Ureter (tissue), 1 donor: ENCODE measurements around the gene MSX2. TPM values are rescaled to one million over a fixed set of nuclear protein-coding genes. Genes with fewer than 3 reads are reported as not detected.
"Not testable (repeated sequence)": the region's sequence is repeated elsewhere in the genome, so short reads cannot be mapped to it uniquely, and the experiment has no call there.

Experiments
- DNase-seq: peaks from one replicate; pipeline ENCODE4 v3.0.0-alpha.2; 2020; ENCODE audit warnings: low spot score
- total RNA-seq: library from RNA; stranded (reverse); gene quantifications from one replicate; pipeline ENCODE4 v1.2.4, GENCODE V29; 2023
- donor health status: DM: yes; HTN: yes; CAD: no.

The MSX2 gene
- total RNA-seq, 1 donor from 2014 or later = 29.5 TPM

DNA sequence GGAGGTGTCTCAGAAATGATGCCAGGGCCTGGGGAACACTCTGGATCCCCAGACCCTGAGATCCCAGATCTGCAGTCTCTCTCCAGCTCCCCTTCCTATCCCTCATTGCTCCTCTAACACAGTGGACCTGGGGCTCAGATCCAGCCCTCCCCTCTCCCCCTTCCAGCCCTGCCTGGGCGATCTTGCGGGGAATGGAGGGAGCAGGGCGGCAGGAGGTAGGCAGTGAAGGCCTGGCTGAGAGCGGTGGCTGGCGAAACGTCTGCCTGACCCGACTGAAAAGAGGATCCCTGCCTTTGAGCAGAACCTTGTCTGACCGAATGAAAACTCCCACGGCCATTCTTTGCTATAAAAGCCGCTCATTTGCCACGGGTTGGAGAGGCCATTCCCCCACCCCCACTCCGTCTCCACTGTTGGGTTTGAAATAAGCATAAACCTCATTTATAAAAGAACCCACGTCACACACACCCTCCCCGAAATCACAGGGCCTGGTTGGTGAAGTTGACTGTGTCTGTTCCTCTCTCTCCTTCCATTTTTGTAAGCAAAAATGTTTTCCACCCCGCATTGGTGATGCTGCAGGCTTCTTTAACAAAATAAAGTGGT is 8.8 kb downstream of the MSX2 start:
- DNase-seq = no peak

DNA sequence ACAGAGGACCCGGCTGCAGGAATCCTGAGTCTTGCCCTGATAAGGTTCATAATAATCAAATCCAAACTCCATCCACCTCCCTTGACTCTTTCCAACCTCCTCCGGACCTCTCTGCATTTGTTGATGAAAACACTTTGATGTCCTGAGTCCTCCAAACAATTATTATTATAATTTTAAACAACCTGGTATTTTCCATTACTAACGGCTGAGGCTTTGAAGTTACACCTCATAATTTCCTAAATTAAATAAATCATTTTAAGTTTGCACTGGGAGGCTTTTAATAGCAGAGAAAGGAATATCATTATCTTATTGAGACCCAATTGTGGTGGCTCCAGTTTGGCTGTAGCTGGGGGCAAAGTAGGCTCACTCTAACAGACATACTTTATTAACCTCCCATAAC is 9.5 kb downstream of the MSX2 start:
- no peak for DNase-seq

DNA sequence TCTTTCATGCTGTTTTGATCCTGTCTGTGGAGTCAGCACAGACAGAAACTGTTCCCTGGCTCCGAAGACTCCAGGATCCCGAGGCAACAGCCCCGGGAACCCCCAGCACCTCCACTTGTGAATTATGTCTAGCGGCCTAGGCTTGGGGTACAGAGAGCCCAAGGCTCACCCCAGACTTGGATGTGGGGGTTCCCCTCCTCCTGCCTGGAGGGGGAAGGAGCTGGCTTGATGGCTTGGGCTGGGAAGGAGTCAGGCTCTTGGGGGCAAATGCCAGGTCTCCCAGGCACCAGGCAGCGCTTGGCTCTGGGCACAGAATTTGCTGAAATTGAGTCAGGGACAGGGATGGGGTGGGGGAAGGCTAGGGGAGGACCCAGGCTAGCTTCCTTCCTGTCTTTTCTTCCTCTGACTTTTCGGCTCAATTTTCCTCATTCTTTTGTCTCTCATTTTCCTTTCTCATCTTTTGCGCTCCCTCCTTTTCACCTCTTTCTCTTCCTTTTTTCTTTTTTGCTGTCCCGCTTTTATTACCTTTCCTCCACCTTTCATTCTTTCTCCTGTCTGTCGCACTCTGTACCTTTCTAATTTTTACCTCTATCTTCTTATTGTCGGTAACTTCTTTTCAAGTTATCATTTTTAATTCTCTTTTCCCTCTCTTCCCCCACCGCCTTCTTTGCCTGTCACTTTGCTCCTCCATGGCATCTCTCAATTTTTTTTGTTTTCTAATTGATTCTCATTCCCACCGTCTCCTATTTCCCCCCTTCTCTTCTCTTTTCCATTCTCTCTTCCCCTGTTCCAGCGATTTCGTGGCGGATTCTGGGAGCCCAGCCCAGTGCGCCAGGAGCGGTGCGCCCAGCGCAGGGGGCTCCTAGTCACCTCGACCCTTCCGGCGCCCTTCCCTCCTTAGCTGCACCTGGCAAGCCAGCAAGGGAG is 10.5 kb downstream of the MSX2 start:
- DNase-seq = no peak

DNA sequence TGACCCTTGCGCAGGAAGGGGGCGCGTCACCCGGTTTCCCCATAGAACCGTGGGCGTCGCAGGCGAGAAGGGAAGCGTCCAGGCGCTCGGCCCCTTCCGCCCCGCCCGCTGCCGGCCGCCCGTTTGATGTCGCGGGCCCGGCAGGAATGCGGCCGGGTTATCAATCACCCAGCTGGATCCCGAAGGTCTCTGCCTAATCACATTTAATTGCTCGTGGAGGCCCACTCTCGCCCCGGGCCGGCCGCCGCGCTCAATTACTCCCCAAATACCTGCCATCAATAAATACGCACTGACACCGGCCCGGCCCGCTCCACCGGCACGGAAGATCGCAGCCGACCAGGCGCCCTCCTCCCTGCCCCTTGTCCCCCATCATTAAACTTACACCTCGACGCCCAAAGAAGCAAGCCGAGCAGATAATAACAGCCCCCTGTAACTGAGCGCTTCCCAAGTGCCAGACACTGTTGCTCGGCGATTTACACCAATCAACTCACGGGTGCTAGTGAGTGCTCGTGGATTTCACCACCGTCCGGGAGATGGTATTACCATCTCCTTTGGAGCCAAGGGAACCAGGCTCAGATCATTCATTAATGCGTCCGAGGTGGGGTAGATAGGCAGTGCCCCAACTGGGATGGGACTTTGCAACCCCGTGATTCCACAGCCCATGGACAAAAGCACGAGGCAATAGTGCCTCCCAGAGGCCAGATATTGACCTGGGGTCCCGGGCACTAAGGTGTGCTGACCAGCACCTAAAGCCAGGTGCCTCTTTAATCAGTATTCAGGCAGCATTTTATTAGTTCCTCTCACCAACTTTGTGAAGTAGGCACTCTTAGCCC is 11.3 kb downstream of the MSX2 start:
- no peak for DNase-seq

DNA sequence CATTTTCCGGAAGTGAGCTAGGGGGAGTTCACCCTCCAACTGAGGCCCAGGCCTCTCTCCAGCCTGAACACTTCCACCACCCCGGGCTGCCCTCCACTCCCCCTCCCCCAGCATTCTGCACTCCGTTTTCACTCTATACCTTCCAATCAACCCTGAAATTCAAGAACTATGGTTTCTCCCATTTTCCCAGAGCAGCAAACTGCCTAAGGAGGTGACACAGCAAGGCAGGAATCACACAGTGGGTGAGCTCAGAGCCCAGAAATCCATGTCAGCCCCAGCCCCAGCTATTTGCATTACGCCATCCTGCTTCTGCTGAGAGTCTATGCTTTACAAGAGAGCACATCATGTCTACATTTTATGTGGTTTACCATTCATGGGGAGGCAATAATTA is 11.9 kb downstream of the MSX2 start:
- no peak for DNase-seq

DNA sequence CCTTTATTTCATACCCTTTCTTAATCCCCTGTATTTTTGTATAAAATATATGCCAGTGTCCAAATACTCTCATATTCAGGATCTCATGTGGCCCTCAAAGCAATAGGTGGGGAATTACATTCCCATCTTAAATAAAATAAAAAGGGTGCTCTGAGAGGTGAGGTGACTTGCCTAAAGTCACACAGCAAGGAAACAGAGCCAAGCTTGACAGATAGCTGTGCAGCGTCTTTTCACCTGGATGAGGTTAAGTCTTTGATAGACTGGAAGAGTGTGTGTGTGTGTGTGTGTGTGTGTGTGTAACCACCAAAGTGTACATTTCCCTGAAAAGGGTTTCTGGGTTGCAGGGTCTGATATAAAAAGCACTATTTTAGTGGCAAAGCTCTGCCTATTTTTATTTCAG is 12.4 kb downstream of the MSX2 start:
- no peak for DNase-seq

DNA sequence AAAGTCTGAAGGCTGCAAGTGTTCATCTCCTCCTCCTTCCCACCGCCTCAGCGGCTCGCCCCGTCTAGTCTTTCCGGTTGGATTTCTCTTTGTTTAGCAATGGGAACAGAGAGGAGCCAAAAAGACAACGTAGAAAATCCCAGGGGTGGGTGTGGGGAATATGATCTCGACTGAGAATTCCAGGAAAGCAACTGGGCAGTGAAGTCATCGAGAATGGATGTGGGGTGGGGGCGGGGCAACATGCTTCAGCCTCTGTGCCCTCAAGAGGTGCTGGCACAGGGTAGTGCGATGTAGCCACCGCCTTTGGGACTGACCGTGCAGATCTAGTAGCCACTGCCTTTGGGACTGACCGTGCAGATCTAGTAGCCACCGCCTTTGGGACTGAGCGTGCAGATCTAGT is 12.9 kb downstream of the MSX2 start:
- DNase-seq = no peak

DNA sequence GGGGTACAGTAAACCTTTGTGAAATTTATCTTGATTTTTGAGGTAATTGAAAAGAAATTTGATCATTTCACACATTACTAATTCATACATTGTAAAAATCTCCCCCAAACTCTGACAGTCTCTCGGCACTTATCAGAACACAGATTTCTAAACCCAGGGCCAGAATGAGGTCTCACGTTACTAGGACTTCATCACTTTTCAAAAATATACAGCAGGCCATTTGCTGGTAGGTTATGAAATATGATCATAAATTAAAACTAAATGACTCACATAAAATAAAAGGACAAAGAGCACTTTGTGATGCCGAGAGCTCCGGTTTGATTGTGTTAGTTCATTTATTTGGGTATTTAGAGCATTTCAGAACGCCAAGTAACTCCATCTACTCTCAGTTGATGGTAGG is 17.0 kb downstream of the MSX2 start:
- DNase-seq = no peak

DNA sequence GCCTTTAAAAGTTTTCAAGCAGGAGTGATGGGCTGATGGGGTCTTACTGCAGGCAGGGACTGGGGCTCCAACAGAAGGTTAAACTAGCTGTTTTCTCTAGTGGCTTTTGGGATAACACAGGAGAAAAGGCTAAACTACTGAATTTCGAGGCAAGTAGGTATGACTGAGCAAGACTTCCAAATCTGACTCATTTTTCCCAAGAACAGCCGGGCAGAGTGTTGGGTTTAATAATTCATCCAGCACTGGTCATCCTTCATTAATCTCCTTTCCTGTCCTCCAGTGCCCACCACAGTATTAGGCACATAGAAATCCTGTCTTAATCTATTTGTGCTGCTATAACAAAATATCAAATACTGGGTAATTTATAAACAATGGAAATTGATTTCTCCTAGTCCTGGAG is 20.5 kb downstream of the MSX2 start:
- DNase-seq = no peak

DNA sequence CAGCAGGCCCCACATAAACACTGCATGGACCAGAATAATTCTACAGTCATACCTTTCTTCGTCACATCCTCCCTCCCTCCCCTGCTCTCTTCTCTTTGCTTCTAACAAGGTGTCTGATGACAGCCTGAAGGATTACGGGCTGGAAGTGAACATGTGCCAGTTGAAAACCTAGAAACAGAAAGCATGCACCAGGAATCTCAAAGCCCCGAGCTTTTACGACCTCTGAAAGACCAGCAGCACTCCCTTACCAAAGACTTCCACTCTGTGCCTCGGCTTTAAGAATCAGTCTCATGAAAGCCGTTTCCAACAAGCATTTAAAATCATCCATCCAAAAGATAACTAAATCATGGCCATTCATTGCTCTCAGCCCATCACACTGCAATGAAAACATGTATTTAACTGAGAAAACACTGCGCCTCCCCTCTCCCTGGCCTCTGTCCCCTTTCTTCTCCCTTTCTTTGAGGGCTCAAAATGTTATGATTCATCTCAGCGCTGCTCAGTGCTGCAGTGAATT is 21.3 kb downstream of the MSX2 start:
- no peak for DNase-seq

DNA sequence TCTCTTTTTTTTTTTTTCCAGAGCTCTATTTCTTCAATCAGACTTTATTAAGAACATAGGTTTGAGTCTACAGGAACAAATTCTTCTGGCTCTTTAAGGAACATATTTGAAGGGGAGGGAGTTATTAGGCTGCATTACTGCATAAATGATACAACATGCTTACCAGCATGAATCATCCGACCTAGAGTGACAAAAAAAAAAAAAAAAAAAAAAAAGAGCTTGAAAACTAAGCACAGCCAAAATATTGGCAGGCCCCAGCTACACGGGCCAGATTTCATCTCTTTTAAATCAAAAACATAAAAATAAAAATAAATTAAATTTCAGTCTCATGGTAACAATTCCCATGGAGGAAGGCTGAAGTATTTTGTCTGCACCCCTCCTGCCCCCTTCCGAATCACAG is 26.3 kb downstream of the MSX2 start:
- no peak for DNase-seq

DNA sequence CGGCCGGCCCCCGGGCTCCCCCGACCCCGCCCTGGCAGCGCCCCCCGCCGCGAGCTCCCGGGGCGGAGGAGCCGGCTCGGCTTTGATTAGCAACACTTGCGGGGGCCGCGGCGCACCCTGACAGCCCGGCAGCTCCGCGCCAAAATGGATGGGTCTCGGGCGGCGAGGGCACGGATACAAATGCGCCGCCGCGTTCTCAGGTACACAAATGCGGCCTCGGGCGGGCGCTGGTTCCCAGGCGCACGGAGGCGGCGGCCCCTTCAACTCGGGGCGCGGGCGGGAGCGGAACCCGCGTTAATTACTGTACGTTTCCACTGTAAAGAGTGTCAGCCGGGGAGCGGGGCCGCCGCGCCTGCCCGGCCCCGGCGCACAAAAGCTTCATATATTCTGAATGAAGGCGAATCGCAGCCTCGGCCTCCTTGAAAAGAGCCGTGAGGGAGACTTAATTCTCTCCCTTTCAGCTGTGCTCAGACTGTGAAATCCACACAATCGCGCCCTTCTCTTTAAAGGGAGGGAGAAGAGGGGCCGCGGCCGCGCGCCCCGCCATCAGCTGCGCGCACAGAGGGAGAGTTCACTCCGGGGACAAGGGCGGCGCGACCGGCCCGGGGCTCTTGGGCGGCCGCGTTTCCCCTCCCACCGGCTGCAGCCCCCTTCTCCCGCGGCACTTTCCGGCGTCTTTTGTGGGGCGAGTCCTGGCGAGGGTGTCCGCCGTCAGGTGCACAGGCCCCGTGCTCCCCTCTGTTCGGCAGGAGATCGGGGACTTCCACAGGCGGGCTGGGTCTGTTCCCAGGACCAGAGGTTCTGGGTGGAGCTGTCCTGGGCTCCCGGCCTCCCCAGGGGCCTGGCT is 27.0 kb downstream of the MSX2 start:
- no peak for DNase-seq

DNA sequence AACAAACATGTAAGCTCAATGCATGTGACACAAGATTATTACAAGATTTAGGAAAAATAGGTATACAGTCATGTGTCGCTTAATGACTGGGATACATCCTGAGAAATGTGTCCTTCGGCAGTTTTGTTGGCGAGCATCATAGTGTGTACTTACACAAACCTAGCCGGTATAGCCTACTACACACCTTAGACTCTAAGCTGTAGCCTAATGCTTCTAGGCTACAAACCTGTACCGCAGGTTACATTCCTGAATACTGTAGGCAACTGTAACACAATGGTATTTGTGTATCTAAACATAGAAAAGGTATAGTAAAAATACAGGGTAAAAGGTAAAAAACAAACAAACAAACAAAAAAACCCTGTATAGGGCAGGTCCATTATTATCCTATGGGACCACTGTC is 27.7 kb downstream of the MSX2 start:
- DNase-seq = no peak

DNA sequence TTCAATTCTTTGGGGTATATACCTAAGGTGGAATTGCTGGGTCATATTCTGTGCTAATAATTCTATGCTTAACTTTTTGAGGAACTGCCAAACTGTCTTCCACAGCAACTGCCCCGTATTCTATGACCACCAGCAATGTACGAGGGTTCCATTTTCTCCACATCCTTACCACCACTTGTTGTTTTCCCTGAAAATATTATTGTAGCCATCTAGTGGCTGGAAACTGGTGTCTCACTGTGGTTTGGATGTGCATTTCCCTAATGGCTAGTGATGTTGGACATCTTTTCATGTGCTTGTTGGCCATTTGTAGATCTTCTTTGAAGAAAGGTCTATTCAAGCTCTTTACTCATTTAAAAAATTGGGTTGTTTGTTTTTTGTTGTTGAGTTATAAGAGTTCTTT is 30.7 kb downstream of the MSX2 start:
- no peak for DNase-seq

DNA sequence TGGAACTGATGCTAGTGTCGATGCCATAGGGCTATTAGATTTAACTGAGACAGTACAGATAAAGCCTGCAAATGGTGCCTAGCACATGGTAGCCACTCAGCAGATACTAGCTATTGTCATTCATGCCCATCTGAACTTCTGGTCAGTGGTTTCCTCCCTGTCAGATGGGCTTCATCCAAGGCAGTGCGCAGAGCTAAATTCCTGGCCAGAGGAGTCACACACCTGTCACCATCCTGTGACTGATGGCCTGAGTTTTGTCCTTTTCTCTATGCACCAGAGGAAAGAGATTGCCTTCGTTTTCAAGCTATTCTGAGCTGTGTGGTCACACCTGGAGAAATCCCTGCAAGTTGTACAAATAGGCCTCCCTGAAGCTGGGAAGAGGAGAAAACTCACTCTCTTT is 34.7 kb downstream of the MSX2 start:
- DNase-seq = no peak

DNA sequence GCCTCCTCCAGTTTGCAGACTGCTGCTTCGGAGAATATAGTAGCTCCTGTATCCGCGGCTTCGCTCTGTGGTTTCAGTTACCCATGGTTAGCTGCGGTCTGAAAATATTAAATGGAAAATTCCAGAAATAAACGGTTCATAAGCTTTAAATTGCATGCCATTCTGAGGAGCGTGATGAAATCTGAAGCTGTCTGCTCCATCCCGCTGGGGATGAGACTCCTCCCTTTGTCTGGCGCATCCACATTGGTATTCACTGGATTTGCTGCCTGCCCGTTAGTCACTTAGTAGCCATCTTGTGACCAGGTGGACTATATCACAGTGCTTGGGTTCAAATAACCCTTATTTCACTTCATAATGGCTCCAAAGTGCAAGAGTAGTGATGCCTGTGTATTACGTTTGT is 36.3 kb downstream of the MSX2 start:
- DNase-seq = no peak

DNA sequence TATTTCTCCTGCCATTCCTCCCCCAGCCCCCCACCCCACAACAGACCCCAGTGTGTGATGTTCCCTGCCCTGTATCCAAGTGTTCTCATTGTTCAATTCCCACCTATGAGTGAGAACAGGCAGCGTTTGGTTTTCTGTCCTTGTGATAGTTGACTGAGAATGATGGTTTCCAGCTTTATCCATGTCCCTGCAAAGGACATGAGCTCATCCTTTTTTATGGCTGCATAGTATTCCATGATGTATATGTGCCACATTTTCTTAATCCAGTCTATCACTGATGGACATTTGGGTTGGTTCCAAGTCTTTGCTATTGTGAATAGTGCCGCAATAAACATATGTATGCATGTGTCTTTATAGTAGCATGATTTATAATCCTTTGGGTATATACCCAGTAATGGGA is 37.0 kb downstream of the MSX2 start:
- DNase-seq = not testable (repeated sequence)

DNA sequence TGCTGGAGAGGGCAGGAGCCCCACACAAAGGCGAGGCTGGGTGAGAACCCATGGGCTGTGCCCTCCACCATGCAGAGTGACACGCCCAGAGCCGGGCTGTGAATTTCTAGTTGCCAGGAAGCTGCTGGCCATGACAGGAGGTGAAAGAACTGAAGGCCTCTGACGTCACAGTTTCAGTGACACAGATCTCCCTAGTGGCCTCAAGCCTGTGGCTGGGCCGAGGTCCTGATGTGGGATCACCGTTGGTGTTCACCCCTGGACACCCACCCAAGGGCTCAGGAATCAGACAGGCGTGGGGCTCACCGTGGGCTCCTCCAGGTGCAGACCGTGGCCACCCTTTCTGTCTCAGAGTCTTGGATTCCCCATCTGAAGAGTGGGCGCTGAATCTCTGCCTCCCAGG is 39.9 kb downstream of the MSX2 start:
- DNase-seq = no peak

DNA sequence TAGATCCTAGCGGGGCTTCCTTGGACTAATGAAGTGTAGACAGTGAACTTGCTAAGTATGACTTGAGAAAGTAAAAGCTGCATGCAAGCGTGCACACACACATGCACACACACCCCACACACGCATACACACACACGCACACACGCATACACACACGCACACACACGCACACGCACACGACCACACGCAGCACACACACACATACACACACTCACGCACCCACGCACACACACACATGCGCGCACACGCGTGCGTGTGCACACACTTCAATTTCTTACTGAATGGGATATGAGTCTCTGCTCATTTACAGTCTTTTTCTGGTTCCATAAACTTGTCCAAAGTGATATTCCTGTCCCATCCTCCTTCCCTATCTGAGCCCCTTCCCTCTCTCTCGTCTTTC is 41.2 kb downstream of the MSX2 start:
- no peak for DNase-seq

DNA sequence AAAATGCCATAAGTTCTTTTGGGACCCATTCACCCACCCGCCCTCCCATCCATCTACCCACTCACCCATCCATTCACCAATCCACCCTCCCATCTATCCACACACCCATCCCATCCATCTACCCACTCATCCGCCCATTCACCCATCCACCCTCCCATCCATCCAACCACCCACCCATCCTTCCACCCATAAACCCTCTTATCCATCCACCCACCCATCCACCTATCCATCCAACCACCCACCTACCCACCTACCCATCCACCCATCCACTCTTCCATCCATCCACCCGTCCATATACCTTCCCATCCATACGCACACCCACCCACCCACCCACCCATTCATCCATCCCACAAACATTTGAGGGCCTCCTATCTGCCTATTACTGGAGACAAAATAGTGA is 43.3 kb downstream of the MSX2 start:
- no peak for DNase-seq

DNA sequence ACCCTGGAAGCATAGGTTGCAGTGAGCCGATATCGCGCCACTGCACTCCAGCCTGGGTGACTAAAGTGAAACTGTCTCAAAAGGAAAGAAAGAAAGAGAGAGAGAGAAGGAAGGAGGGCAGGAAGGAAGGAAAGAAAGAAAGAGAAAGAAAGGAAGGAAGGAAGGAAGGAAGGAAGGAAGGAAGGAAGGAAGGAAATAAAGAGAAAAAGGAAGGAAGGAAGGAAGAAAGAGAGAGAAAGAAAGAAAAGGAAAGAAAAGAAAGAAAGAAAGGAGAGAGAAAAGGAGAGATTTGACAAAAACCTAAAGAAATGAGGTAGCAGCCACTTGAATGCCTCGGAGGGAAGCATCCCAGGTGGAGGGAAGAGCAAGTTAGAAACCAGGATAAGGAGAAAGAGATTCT is 44.6 kb downstream of the MSX2 start:
- DNase-seq = no peak

DNA sequence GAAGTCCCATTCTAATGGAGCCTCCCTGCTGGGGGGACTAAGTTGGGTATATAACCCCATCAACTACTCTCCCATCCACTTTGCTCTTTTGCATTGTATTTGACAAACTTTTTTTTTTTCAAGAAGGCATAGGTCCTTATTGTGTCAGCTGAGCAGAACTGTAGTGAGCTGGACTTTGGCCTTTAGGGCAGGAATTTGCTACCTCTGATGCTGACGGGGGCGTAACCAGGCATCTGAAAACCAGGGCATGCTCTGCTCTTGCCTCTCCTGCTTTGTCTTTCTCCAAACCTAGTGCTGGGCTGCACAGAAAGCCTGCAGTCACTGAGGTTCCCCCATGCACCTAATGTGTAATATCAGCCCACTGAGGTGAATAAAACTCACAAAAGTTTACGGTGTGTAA is 49.0 kb downstream of the MSX2 start:
- DNase-seq = no peak
